Activated T-helper 2 cell treated with anti-CD3 and anti-CD28 coated beads, Interferon-gamma antibody, Interleukin-2, Interleukin-4, amounts not matched to agents 10 μg/mL and 5 μg/mL and 100 μg/mL, durations not matched to agents 14 hours and 24 hours and 36 hours (primary cell): ENCODE measurements around the gene KSR1. TPM values are rescaled to one million over a fixed set of nuclear protein-coding genes. Genes with fewer than 3 reads are reported as not detected.
A peak's percentile ranks its signal among the peaks of the same experiment; 100 is the strongest.

Experiments used
- DNase-seq: peaks from one replicate; pipeline ENCODE4 v3.0.0; 2021; ENCODE audit warnings: low spot score
- H3K27ac Mint-ChIP-seq: one replicate; pipeline ENCODE4 v1.8.0; 2021; ENCODE audit warnings: mixed read lengths
- H3K27me3 Mint-ChIP-seq: one replicate; pipeline ENCODE4 v1.8.0; 2021; ENCODE audit warnings: low read depth, mixed read lengths
- H3K36me3 Mint-ChIP-seq: one replicate; pipeline ENCODE4 v1.8.0; 2021; ENCODE audit warnings: low read depth, mixed read lengths
- H3K4me1 Mint-ChIP-seq: one replicate; pipeline ENCODE4 v1.8.0; 2021; ENCODE audit warnings: low read depth, mixed read lengths
- H3K4me3 Mint-ChIP-seq: one replicate; pipeline ENCODE4 v1.8.0; 2021; ENCODE audit warnings: low read depth, mild to moderate bottlenecking, moderate library complexity, mixed read lengths
- H3K9me3 Mint-ChIP-seq: one replicate; pipeline ENCODE4 v1.8.0; 2021; ENCODE audit warnings: mixed read lengths
- intact Hi-C: fragments of 100-400 bp; cut with micrococcal nuclease; formaldehyde crosslinking; loops from one replicate; pipeline ENCODE4 v1.15.1; 2023
- total RNA-seq: library from RNA; stranded (reverse); gene quantifications from 2 replicates; pipeline ENCODE4 v1.2.3, GENCODE V29; 2022

The KSR1 gene
- total RNA-seq, 1 donor from 2014 or later: 96.5 TPM

GRCh38 chr17:27568216-27568615, 112.0 kb downstream of the KSR1 start:
- intact Hi-C loops: loop anchor here (5.0 kb wide), 1 partner anchor 34 kb away; no protein-coding TSS in a partner anchor
- H3K27ac Mint-ChIP-seq: peak overlapping the region; percentile 33

DNA sequence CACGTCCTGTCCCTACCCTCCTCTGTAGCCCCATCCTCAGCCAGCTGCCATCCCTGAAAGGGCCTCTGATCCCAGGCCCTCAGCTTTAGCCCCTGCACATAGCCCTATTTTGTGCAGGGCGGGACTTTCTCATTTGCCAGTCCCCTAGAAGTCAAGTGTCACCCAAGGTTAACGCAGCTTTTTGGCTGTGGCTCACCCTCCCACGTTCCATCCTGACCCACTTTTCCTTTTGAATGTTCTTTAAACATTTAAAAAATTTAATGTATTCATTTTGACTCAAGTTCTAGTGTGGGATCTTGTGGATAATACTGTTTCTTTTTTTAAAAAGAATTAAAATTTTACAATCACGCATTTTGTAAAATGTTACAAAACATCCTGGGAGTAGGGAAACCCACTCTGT, 112.6 kb downstream of the KSR1 start:
- intact Hi-C loops: loop anchor here (5.0 kb wide), 1 partner anchor 33 kb away; no protein-coding TSS in a partner anchor
- H3K4me1 Mint-ChIP-seq: peaks cover 72% of the 10 kb centered on the region
- peak overlapping the region; percentile 33 for H3K27ac Mint-ChIP-seq
- no peak for DNase-seq
- no peaks in the 10 kb centered on the region for H3K9me3 Mint-ChIP-seq
- H3K27me3 Mint-ChIP-seq: no peaks in the 10 kb centered on the region
- peaks cover 25% of the 10 kb centered on the region for H3K36me3 Mint-ChIP-seq
- no peak overlapping the region for H3K4me3 Mint-ChIP-seq

More at GRCh38 chr17:27568216-27568615, 112.0 kb downstream of the KSR1 start:
- Mint-ChIP-seq H3K36me3 (peaks cover 28% of the 10 kb centered on the region), H3K4me3 (no peak overlapping the region), H3K27me3 (no peaks in the 10 kb centered on the region), H3K9me3 (no peaks in the 10 kb centered on the region), H3K4me1 (peaks cover 72% of the 10 kb centered on the region)
- no peak for DNase-seq

DNA sequence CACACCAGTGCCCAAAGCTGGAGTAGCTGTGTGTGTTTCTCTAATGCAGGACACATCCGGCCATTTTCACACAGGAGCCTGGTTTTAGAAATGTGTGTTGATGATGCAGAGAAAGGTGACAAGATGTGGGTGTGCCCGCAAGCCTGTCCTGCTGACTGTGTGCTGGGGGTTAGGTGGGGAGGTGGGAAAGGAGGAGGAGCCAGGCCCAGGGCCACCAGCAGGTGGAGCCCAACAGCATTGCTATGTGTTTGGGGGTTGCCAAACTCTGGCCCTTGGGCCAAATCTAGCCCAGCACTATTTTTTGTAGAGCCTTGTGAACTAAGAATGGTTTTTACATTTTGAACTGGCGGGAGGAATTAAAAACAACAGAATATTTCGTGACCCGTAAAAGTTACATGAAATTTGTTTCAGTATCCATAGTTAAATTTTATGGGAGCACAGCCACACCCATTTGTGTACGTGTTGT, 113.0 kb downstream of the KSR1 start:
- H3K9me3 Mint-ChIP-seq: no peaks in the 10 kb centered on the region
- H3K4me3 Mint-ChIP-seq: no peak overlapping the region
- H3K4me1 Mint-ChIP-seq: peaks cover 76% of the 10 kb centered on the region
- H3K36me3 Mint-ChIP-seq: peaks cover 25% of the 10 kb centered on the region
- no peaks in the 10 kb centered on the region for H3K27me3 Mint-ChIP-seq
- DNase-seq: peak; percentile 27
- peak overlapping the region; percentile 47 for H3K27ac Mint-ChIP-seq
- intact Hi-C loops: loop anchor here (5.0 kb wide), 1 partner anchor 33 kb away; no protein-coding TSS in a partner anchor

GRCh38 chr17:27569884-27570577, 113.8 kb downstream of the KSR1 start:
- no peak overlapping the region for H3K4me3 Mint-ChIP-seq
- no peak for DNase-seq
- H3K4me1 Mint-ChIP-seq: peaks cover 79% of the 10 kb centered on the region
- H3K27me3 Mint-ChIP-seq: no peaks in the 10 kb centered on the region
- peak overlapping the region; percentile 31 for H3K27ac Mint-ChIP-seq
- intact Hi-C loops: loop anchor here (5.0 kb wide), 1 partner anchor 32 kb away; no protein-coding TSS in a partner anchor
- H3K9me3 Mint-ChIP-seq: no peaks in the 10 kb centered on the region
- H3K36me3 Mint-ChIP-seq: peaks cover 28% of the 10 kb centered on the region

DNA sequence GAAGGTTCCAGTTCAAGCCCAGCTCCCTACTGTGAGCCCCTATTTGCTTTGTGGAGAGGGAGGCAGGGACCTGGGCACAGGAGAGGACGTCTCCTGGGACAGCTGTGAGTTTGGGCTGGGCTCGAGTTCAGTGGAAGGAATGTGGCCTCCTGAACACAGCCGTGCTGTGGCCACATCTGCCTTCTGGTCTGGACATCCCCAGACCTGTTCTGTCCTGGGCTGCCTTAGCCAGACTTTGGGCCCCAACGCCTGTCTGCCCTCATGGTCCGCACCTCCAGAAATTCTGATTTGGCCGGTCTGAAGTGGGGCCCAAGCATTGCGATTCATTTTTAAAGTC, 114.3 kb downstream of the KSR1 start:
- Mint-ChIP-seq H3K4me3 (no peak overlapping the region), H3K36me3 (peaks cover 32% of the 10 kb centered on the region), H3K27me3 (no peaks in the 10 kb centered on the region), H3K4me1 (peaks cover 81% of the 10 kb centered on the region), H3K9me3 (no peaks in the 10 kb centered on the region), H3K27ac (no peak overlapping the region)
- intact Hi-C loops: no loop called here
- DNase-seq: no peak

- intact Hi-C loops: loop anchor here (1.0 kb wide), 1 partner anchor 27 kb away; no protein-coding TSS in a partner anchor
- Mint-ChIP-seq H3K27ac (peak overlapping the region; percentile 47), H3K27me3 (no peaks in the 10 kb centered on the region), H3K9me3 (no peaks in the 10 kb centered on the region), H3K4me3 (no peak overlapping the region), H3K4me1 (peaks cover 82% of the 10 kb centered on the region), H3K36me3 (peaks cover 28% of the 10 kb centered on the region)
- DNase-seq: no peak
These were observed 115.5 kb downstream of the KSR1 start for GRCh38 chr17:27571563-27572352.

DNA sequence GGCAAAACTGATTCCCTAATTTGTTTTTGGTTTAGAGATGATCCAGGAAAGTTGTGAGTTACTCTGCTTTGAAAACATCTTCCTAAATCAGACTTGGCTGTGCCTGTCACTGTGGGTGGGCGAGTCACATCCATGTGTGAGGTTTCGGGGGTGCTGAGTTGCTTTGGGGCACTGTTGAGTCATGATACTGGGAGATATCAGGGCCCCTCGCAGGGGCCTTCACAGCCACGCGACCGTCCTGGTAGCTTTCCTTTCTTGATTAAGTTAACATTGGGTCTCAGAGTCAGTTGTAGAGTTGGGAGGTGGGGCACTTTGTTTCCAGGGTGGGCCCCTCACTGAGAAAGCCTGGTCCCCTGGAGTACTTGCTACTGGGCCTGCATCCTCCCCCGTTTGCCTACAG, 116.4 kb downstream of the KSR1 start:
- peaks cover 30% of the 10 kb centered on the region for H3K36me3 Mint-ChIP-seq
- peak overlapping the region; percentile 14 for H3K4me3 Mint-ChIP-seq
- intact Hi-C loops: loop anchor here (1.0 kb wide), 1 partner anchor 28 kb away; no protein-coding TSS in a partner anchor
- DNase-seq: no peak
- peaks cover 83% of the 10 kb centered on the region for H3K4me1 Mint-ChIP-seq
- H3K27ac Mint-ChIP-seq: peak overlapping the region; percentile 47
- no peaks in the 10 kb centered on the region for H3K27me3 Mint-ChIP-seq
- no peaks in the 10 kb centered on the region for H3K9me3 Mint-ChIP-seq

DNA sequence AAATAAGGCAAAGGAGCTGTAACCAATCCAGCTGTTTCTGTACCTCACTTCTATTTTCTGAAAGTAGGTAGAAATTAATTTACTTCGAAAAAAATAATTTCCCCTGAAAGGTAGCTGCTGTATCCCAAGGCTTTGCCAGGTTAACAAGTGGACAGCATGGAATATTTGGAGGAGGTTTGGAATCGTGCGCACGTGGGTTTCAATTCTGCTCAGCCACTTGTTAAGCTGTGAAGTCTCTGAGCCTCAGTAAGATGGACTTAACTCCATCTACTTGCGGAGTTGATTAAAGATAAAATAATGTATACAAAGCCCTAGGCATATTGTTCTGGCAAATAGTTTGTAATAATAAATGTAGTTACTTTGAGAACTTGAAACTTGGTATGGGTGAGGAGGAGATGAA, 117.3 kb downstream of the KSR1 start:
- DNase-seq: no peak
- H3K4me1 Mint-ChIP-seq: peaks cover 85% of the 10 kb centered on the region
- no peaks in the 10 kb centered on the region for H3K27me3 Mint-ChIP-seq
- peaks cover 34% of the 10 kb centered on the region for H3K36me3 Mint-ChIP-seq
- intact Hi-C loops: no loop called here
- peak overlapping the region; percentile 52 for H3K27ac Mint-ChIP-seq
- H3K4me3 Mint-ChIP-seq: no peak overlapping the region
- no peaks in the 10 kb centered on the region for H3K9me3 Mint-ChIP-seq

DNA sequence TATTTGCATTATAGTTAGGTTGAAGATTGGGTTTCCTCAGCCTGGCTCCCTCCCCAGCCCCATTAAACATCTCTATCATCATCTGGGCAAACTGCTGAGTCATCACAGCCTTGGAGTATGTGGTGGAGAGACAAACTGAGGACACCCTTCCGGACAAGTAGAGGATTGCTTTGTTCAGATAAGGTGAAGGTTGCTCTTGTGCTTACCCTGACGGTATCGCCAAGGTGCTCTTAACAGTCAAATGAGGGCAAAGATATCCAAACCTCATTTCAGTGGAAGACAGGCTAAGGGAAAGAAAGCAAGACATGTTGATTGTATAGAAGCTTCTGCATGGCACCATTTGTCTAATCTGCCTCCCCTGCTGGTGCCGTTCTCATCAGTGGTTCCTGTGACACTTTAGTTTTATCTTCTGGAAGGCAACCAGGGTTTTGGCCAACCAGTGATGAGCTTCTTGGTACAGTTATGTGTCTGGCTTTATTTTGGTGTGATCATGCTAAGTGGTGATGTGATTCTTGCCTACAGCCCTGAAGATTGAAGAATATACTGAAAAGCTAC, 117.8 kb downstream of the KSR1 start:
- DNase-seq: no peak
- Mint-ChIP-seq H3K27me3 (no peaks in the 10 kb centered on the region), H3K4me1 (peaks cover 87% of the 10 kb centered on the region), H3K36me3 (peaks cover 36% of the 10 kb centered on the region), H3K27ac (peak overlapping the region; percentile 52), H3K9me3 (no peaks in the 10 kb centered on the region), H3K4me3 (no peak overlapping the region)
- intact Hi-C loops: no loop called here

DNA sequence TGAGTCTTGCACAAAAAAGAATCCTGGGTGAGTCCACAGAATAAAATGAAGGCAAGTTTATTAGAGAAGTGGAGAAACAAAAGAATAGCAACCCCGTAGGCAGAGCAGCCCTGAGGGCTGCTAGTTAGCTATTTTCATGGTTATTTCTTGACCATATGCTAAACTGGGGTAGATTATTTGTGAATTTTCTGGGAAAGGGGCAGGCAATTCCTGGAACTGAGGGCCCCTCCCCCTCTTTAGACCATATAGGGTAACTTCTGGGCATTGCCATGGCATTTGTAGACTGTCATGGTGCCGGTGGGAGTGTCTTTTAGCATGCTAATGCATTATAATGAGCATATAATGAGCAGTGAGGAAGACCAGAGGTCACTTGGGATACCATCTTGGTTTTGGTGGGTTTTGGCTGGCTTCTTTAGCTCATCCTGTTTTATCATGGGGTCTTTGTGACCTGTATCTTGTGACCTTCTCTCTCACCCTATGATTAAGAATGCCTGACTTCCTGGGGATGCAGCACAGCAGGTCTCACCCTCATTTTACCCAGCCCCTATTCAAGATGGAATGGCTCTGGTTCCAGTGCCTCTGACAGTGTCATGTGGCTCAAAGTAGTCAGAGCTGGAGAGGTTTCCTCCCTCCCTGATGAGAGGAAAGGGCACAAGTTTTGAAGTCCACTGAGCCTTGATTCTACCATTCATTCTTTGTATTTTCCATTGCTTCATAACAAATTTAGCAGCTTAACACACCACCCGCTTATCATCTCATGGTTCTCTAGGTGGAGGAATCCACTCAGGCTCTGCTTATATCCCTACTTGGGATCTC, 119.1 kb downstream of the KSR1 start:
- DNase-seq: no peak
- peaks cover 41% of the 10 kb centered on the region for H3K36me3 Mint-ChIP-seq
- intact Hi-C loops: loop anchor here (5.0 kb wide), 1 partner anchor 48 kb away; no protein-coding TSS in a partner anchor
- H3K4me1 Mint-ChIP-seq: peaks cover 86% of the 10 kb centered on the region
- H3K27ac Mint-ChIP-seq: peak overlapping the region; percentile 42
- H3K4me3 Mint-ChIP-seq: no peak overlapping the region
- no peaks in the 10 kb centered on the region for H3K9me3 Mint-ChIP-seq
- H3K27me3 Mint-ChIP-seq: no peaks in the 10 kb centered on the region

- no peak overlapping the region for H3K4me3 Mint-ChIP-seq
- peak overlapping the region; percentile 42 for H3K27ac Mint-ChIP-seq
- peaks cover 86% of the 10 kb centered on the region for H3K4me1 Mint-ChIP-seq
- H3K36me3 Mint-ChIP-seq: peaks cover 41% of the 10 kb centered on the region
- intact Hi-C loops: loop anchor here (2.0 to 5.0 kb wide), 2 partner anchors 49 to 101 kb away; no protein-coding TSS in a partner anchor
- H3K27me3 Mint-ChIP-seq: no peaks in the 10 kb centered on the region
- no peak for DNase-seq
- H3K9me3 Mint-ChIP-seq: no peaks in the 10 kb centered on the region
These were observed 119.6 kb downstream of the KSR1 start for GRCh38 chr17:27575912-27576252.

- Mint-ChIP-seq H3K4me3 (peak overlapping the region; percentile 5), H3K36me3 (peaks cover 46% of the 10 kb centered on the region), H3K27ac (peak overlapping the region; percentile 88), H3K27me3 (no peaks in the 10 kb centered on the region), H3K4me1 (peaks cover 89% of the 10 kb centered on the region), H3K9me3 (no peaks in the 10 kb centered on the region)
- intact Hi-C loops: loop anchor here (2.0 to 5.0 kb wide), 2 partner anchors 49 to 102 kb away; no protein-coding TSS in a partner anchor
- DNase-seq: no peak
These were observed 120.3 kb downstream of the KSR1 start for GRCh38 chr17:27576477-27577083.
